Neural cell (in vitro differentiated cells): ENCODE data around the gene HNRNPLL. TPM values are rescaled to one million over a fixed set of nuclear protein-coding genes. Genes with fewer than 3 reads are reported as not detected.

Experiments used
- H2AFZ ChIP-seq: fragments of 200-600, 300-800 bp; sonication (generic), shearing (Covaris generic); 2 replicates; pipeline ENCODE4 v1.6.0; 2014; ENCODE audit warnings: low read depth, mild to moderate bottlenecking, antibody characterized with exemption, low read length, moderate library complexity
- H3F3A ChIP-seq: fragments of 200-600 bp; shearing (Covaris generic); 2 replicates; pipeline ENCODE4 v1.6.1; 2016; ENCODE audit warnings: mild to moderate bottlenecking, moderate library complexity, mixed read lengths, antibody characterized with exemption, low read length; ENCODE audit not compliant: insufficient read depth, poor library complexity, severe bottlenecking
- H3K27ac ChIP-seq: fragments of 200-600, 300-800 bp; sonication (generic), shearing (Covaris generic); 2 replicates; pipeline ENCODE4 v1.5.1; 2014; ENCODE audit warnings: mild to moderate bottlenecking, low read length, moderate library complexity
- H3K27me3 ChIP-seq: fragments of 300-800, 200-600 bp; sonication (generic), shearing (Covaris generic); 2 replicates; pipeline ENCODE4 v1.6.0; 2014; ENCODE audit warnings: mild to moderate bottlenecking, low read depth, low read length, moderate library complexity; ENCODE audit not compliant: insufficient read depth
- H3K36me3 ChIP-seq: fragments of 300-800, 200-600 bp; sonication (generic), shearing (Covaris generic); 2 replicates; pipeline ENCODE4 v1.5.1; 2014; ENCODE audit warnings: mild to moderate bottlenecking, antibody characterized with exemption, low read length, moderate library complexity; ENCODE audit not compliant: insufficient read depth
- H3K4me2 ChIP-seq: fragments of 300-800, 200-600 bp; sonication (generic), shearing (Covaris generic); 2 replicates; pipeline ENCODE4 v1.6.0; 2014; ENCODE audit warnings: mild to moderate bottlenecking, low read length
- H3K4me3 ChIP-seq: fragments of 300-800, 200-600 bp; sonication (generic), shearing (Covaris generic); 2 replicates; pipeline ENCODE4 v1.5.1; 2014; ENCODE audit warnings: mild to moderate bottlenecking, low read length, moderate library complexity
- H3K79me2 ChIP-seq: fragments of 200-600 bp; shearing (Covaris generic); replicated peaks from 2 replicates; pipeline ENCODE4 v1.6.0; 2014; ENCODE audit warnings: mild to moderate bottlenecking, low read length, moderate library complexity; ENCODE audit not compliant: insufficient read depth
- H3K9ac ChIP-seq: fragments of 300-800, 200-600 bp; sonication (generic), shearing (Covaris generic); 2 replicates; pipeline ENCODE4 v1.6.1; 2016; ENCODE audit warnings: mild to moderate bottlenecking, low read length, mixed read lengths
- H3K9me2 ChIP-seq: fragments of 200-600 bp; shearing (Covaris generic); 2 replicates; pipeline ENCODE4 v1.6.1; 2016; ENCODE audit warnings: mild to moderate bottlenecking, low read length, mixed read lengths; ENCODE audit not compliant: insufficient read depth
- H3K9me3 ChIP-seq: fragments of 200-600, 300-800 bp; sonication (generic), shearing (Covaris generic); 2 replicates; pipeline ENCODE4 v1.6.1; 2016; ENCODE audit warnings: mild to moderate bottlenecking, mixed run types, low read length, moderate library complexity, mixed read lengths
- H4K20me1 ChIP-seq: fragments of 200-600 bp; shearing (Covaris generic); 2 replicates; pipeline ENCODE4 v1.6.1; 2016; ENCODE audit warnings: mild to moderate bottlenecking, mixed run types; ENCODE audit not compliant: insufficient read depth
- MXI1 ChIP-seq: fragments of 450-650 bp; conservative IDR thresholded peaks from 2 replicates; pipeline ENCODE4 v1.6.1; 2014; ENCODE audit warnings: antibody characterized with exemption, mild to moderate bottlenecking; ENCODE audit not compliant: poor library complexity, severe bottlenecking
- POLR2AphosphoS5 ChIP-seq: IDR thresholded peaks from 2 replicates; pipeline ENCODE4 v1.6.1; 2012
- RAD21 ChIP-seq: fragments of 450-650 bp; conservative IDR thresholded peaks from 2 replicates; pipeline ENCODE4 v1.6.1; 2014; ENCODE audit warnings: antibody characterized with exemption, mild to moderate bottlenecking, moderate library complexity
- SMC3 ChIP-seq: fragments of 450-650 bp; conservative IDR thresholded peaks from 2 replicates; pipeline ENCODE4 v1.6.1; 2014; ENCODE audit warnings: antibody characterized with exemption, mild to moderate bottlenecking, moderate library complexity; ENCODE audit not compliant: poor library complexity
- TAF1 ChIP-seq: IDR thresholded peaks from 2 replicates; pipeline ENCODE4 v1.6.1; 2012; ENCODE audit warnings: low read depth
- polyA plus RNA-seq: library from polyadenylated mRNA; depleted of rRNA; stranded (reverse); fragments of >200 nt; gene quantifications from 2 replicates; pipeline ENCODE4 v1.2.3, GENCODE V29; 2014
- TF ChIP-seq, protein P1 (sequence below): fragments of 450-650 bp; IDR thresholded peaks from 2 replicates; pipeline ENCODE4 v1.5.1; 2014; ENCODE audit warnings: antibody characterized with exemption, mild to moderate bottlenecking, moderate library complexity; ENCODE audit not compliant: poor library complexity, severe bottlenecking
- TF ChIP-seq, protein P2 (sequence below): IDR thresholded peaks from 2 replicates; pipeline ENCODE4 v1.6.1; 2012; ENCODE audit warnings: borderline replicate concordance

Gene HNRNPLL
- polyA plus RNA-seq, 1 donor from 2014 or later = 63.5 TPM

DNA sequence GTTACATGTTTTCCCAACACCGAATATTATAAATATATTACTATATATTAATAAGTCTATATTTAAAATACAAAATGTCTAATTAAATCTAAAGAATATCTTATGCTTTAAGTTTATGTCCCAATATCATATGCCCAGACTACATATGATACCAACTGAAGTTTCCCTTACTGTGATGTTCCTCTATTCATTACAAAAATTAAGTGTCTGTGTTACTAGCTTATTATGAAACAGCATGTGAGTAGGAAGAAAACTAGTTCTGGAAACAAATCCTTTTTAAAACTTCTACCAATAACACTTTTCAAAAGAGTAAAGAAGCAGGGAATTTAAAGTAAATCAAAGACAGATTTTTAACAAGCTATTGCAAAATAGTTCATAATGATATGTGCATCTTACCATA, 17.8 kb downstream of the HNRNPLL start:
- Histone ChIP-seq H3K79me2 (peaks cover 44% of the 10 kb centered on the region), H3K27ac (no peak overlapping the region), H3K9ac (no peak overlapping the region), H3K9me3 (no peaks in the 10 kb centered on the region), H3K27me3 (no peaks in the 10 kb centered on the region), H3K4me2 (no peak overlapping the region), H2AFZ (no peak overlapping the region), H3K9me2 (no peaks in the 10 kb centered on the region), H3F3A (no peaks in the 10 kb centered on the region), H3K36me3 (peaks cover 8% of the 10 kb centered on the region), H3K4me3 (no peak overlapping the region), H4K20me1 (no peaks in the 10 kb centered on the region)
- no peak for TF ChIP-seq SMC3
- TF ChIP-seq TAF1 = no peak
- TF ChIP-seq MXI1 = no peak
- TF ChIP-seq POLR2AphosphoS5 = no peak
- TF ChIP-seq, protein P1, sequence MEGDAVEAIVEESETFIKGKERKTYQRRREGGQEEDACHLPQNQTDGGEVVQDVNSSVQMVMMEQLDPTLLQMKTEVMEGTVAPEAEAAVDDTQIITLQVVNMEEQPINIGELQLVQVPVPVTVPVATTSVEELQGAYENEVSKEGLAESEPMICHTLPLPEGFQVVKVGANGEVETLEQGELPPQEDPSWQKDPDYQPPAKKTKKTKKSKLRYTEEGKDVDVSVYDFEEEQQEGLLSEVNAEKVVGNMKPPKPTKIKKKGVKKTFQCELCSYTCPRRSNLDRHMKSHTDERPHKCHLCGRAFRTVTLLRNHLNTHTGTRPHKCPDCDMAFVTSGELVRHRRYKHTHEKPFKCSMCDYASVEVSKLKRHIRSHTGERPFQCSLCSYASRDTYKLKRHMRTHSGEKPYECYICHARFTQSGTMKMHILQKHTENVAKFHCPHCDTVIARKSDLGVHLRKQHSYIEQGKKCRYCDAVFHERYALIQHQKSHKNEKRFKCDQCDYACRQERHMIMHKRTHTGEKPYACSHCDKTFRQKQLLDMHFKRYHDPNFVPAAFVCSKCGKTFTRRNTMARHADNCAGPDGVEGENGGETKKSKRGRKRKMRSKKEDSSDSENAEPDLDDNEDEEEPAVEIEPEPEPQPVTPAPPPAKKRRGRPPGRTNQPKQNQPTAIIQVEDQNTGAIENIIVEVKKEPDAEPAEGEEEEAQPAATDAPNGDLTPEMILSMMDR = no peak

DNA sequence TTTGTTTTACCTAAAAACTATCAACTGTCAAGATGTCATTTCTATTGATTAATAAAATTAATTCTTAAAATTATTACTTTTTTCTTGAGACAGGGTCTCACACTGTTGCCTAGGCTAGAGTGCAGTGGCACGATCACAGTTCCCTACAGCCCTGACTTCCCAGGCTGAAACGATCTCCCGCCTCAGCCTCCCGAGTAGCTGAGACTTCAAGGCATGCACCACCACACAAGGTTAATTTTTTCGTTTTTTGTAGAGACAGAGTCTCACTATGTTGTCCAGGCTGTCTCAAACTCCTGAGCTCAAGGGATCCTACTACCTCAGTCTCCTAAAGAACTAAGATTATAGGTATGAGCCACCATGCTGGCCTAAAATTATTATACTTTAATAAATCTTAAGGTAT, 18.7 kb downstream of the HNRNPLL start:
- no peak overlapping the region for H2AFZ ChIP-seq
- no peaks in the 10 kb centered on the region for H3K9me2 ChIP-seq
- H3K27ac ChIP-seq = no peak overlapping the region
- H4K20me1 ChIP-seq = no peaks in the 10 kb centered on the region
- no peak overlapping the region for H3K4me3 ChIP-seq
- no peaks in the 10 kb centered on the region for H3K9me3 ChIP-seq
- H3K36me3 ChIP-seq = peaks cover 8% of the 10 kb centered on the region
- H3K9ac ChIP-seq = no peak overlapping the region
- H3K79me2 ChIP-seq = peaks cover 36% of the 10 kb centered on the region
- no peak for TF ChIP-seq POLR2AphosphoS5
- no peak for TF ChIP-seq RAD21
- TF ChIP-seq, protein P2, sequence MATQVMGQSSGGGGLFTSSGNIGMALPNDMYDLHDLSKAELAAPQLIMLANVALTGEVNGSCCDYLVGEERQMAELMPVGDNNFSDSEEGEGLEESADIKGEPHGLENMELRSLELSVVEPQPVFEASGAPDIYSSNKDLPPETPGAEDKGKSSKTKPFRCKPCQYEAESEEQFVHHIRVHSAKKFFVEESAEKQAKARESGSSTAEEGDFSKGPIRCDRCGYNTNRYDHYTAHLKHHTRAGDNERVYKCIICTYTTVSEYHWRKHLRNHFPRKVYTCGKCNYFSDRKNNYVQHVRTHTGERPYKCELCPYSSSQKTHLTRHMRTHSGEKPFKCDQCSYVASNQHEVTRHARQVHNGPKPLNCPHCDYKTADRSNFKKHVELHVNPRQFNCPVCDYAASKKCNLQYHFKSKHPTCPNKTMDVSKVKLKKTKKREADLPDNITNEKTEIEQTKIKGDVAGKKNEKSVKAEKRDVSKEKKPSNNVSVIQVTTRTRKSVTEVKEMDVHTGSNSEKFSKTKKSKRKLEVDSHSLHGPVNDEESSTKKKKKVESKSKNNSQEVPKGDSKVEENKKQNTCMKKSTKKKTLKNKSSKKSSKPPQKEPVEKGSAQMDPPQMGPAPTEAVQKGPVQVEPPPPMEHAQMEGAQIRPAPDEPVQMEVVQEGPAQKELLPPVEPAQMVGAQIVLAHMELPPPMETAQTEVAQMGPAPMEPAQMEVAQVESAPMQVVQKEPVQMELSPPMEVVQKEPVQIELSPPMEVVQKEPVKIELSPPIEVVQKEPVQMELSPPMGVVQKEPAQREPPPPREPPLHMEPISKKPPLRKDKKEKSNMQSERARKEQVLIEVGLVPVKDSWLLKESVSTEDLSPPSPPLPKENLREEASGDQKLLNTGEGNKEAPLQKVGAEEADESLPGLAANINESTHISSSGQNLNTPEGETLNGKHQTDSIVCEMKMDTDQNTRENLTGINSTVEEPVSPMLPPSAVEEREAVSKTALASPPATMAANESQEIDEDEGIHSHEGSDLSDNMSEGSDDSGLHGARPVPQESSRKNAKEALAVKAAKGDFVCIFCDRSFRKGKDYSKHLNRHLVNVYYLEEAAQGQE = no peak
- no peak overlapping the region for H3K4me2 ChIP-seq
- no peaks in the 10 kb centered on the region for H3F3A ChIP-seq
- H3K27me3 ChIP-seq = no peaks in the 10 kb centered on the region

DNA sequence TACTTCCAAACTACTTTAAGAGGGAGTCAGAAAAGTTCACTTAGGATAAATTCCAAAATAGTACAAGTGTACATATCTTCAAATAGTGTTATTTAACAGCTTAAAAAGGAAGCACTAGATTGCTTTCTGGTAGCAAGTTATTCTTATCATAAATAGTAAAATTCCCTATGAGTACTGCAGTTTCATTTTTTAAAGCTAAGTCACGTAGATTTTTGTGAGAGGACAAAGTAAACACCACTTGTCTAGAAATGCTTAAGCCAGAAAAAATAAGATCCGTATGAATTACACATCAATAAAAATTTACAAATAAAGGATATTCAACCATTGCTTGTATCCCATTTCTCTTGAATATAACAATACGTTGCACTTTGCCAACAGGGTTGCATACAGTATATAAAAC, 19.2 kb downstream of the HNRNPLL start:
- H3K27ac ChIP-seq = no peak overlapping the region
- H3K36me3 ChIP-seq = peaks cover 8% of the 10 kb centered on the region
- no peak overlapping the region for H3K4me2 ChIP-seq
- H3K9me3 ChIP-seq = no peaks in the 10 kb centered on the region
- H2AFZ ChIP-seq = no peak overlapping the region
- H3K79me2 ChIP-seq = peaks cover 31% of the 10 kb centered on the region
- no peaks in the 10 kb centered on the region for H3F3A ChIP-seq
- no peak overlapping the region for H3K9ac ChIP-seq
- no peaks in the 10 kb centered on the region for H3K27me3 ChIP-seq
- no peaks in the 10 kb centered on the region for H4K20me1 ChIP-seq
- H3K9me2 ChIP-seq = no peaks in the 10 kb centered on the region
- no peak overlapping the region for H3K4me3 ChIP-seq
- no peak for TF ChIP-seq RAD21
